Measurements from ENCODE around the gene EXTL1. TPM values are rescaled to one million over a fixed set of nuclear protein-coding genes. Genes with fewer than 3 reads are reported as not detected.

The EXTL1 gene
- total RNA-seq, 2 experiments from 2014 or later: not detected

- Mint-ChIP-seq H3K36me3 (ENCODE audit: low read depth) (no peaks in the 10 kb centered on the region), H3K4me1 (ENCODE audit: low read depth) (peaks cover 15% of the 10 kb centered on the region), H3K27ac (no peak overlapping the region), H3K27me3 (no peaks in the 10 kb centered on the region), H3K9me3 (no peaks in the 10 kb centered on the region), H3K4me3 (no peak overlapping the region)
- H3K9me3 ChIP-seq (ENCODE audit: control insufficient read depth in 1 of 2, insufficient read depth in 1 of 2, low read length in 2 of 2): no peaks in the 10 kb centered on the region
- POLR2A ChIA-PET: no interaction called here
- ATAC-seq (ENCODE audit: poor library complexity) (no peak), DNase-seq (no peak)
- no peak for TF ChIP-seq CTCF (IDR thresholded peaks at IDR 0.05)
- H3K27me3 ChIP-seq (ENCODE audit: control insufficient read depth in 1 of 2, insufficient read depth in 2 of 2, low read length in 2 of 2): no peaks in the 10 kb centered on the region
- CTCF ChIA-PET: no interaction called here
- intact Hi-C loops (cut with DNase I, micrococcal nuclease): no loop called here
- no peaks in the 10 kb centered on the region for H3K36me3 ChIP-seq (ENCODE audit: insufficient read depth, low read length)
- H3K27ac ChIP-seq (ENCODE audit: low read depth in 1 of 2, low read length in 2 of 2): no peak overlapping the region
- no peaks in the 10 kb centered on the region for H3K4me1 ChIP-seq (ENCODE audit: insufficient read depth, low read length)
- H3K4me3 ChIP-seq (ENCODE audit: low read length): no peak overlapping the region
These were observed 1.2 kb upstream of the EXTL1 start for GRCh38 chr1:26020330-26020768.

GRCh38 chr1:26020941-26021646 lies 481 bp upstream of the EXTL1 start:
- H3K9me3 Mint-ChIP-seq: no peaks in the 10 kb centered on the region
- POLR2A ChIA-PET: no interaction called here

GRCh38 chr1:26022404-26022779 lies 817 bp downstream of the EXTL1 start:
- H3K4me1 Mint-ChIP-seq (ENCODE audit: low read depth): peaks cover 4% of the 10 kb centered on the region
- intact Hi-C loops (cut with DNase I, micrococcal nuclease): no loop called here
- H3K9me3 Mint-ChIP-seq: no peaks in the 10 kb centered on the region
- ATAC-seq (ENCODE audit: poor library complexity) (no peak), DNase-seq (no peak)
- no peaks in the 10 kb centered on the region for H3K27me3 ChIP-seq (ENCODE audit: control insufficient read depth in 1 of 2, insufficient read depth in 2 of 2, low read length in 2 of 2)
- H3K4me3 Mint-ChIP-seq: no peak overlapping the region
- no peak overlapping the region for H3K27ac ChIP-seq (ENCODE audit: low read depth in 1 of 2, low read length in 2 of 2)
- H3K36me3 ChIP-seq (ENCODE audit: insufficient read depth, low read length): no peaks in the 10 kb centered on the region
- no peak overlapping the region for H3K27ac Mint-ChIP-seq
- no peaks in the 10 kb centered on the region for H3K27me3 Mint-ChIP-seq
- no peaks in the 10 kb centered on the region for H3K36me3 Mint-ChIP-seq (ENCODE audit: low read depth)
- H3K4me3 ChIP-seq (ENCODE audit: low read length): no peak overlapping the region
- H3K9me3 ChIP-seq (ENCODE audit: control insufficient read depth in 1 of 2, insufficient read depth in 1 of 2, low read length in 2 of 2): no peaks in the 10 kb centered on the region
- CTCF ChIA-PET: no interaction called here
- no peak for TF ChIP-seq CTCF (IDR thresholded peaks at IDR 0.05)
- H3K4me1 ChIP-seq (ENCODE audit: insufficient read depth, low read length): no peaks in the 10 kb centered on the region
- POLR2A ChIA-PET: no interaction called here

More at GRCh38 chr1:26020941-26021646, 481 bp upstream of the EXTL1 start:
- DNase-seq: no peak
- ATAC-seq (ENCODE audit: poor library complexity): no peak
- no peak for TF ChIP-seq CTCF (IDR thresholded peaks at IDR 0.05)
- Histone ChIP-seq H3K4me1 (ENCODE audit: insufficient read depth, low read length) (no peaks in the 10 kb centered on the region), H3K36me3 (ENCODE audit: insufficient read depth, low read length) (no peaks in the 10 kb centered on the region), H3K9me3 (ENCODE audit: control insufficient read depth in 1 of 2, insufficient read depth in 1 of 2, low read length in 2 of 2) (no peaks in the 10 kb centered on the region), H3K27me3 (ENCODE audit: control insufficient read depth in 1 of 2, insufficient read depth in 2 of 2, low read length in 2 of 2) (no peaks in the 10 kb centered on the region), H3K4me3 (ENCODE audit: low read length) (no peak overlapping the region), H3K27ac (ENCODE audit: low read depth in 1 of 2, low read length in 2 of 2) (no peak overlapping the region)
- intact Hi-C loops (cut with DNase I, micrococcal nuclease): no loop called here
- H3K27me3 Mint-ChIP-seq: no peaks in the 10 kb centered on the region
- no peak overlapping the region for H3K27ac Mint-ChIP-seq
- no peaks in the 10 kb centered on the region for H3K36me3 Mint-ChIP-seq (ENCODE audit: low read depth)
- CTCF ChIA-PET: no interaction called here
- peaks cover 15% of the 10 kb centered on the region for H3K4me1 Mint-ChIP-seq (ENCODE audit: low read depth)
- no peak overlapping the region for H3K4me3 Mint-ChIP-seq
